Sigmoid colon (tissue), 7 donors: ENCODE measurements around the gene SGK2. TPM values are rescaled to one million over a fixed set of nuclear protein-coding genes. Genes with fewer than 3 reads are reported as not detected.

Experiments
- DNase-seq: peaks from one replicate; pipeline ENCODE4 v3.0.0-alpha.2; 2019
- H3K27ac ChIP-seq, 4 donors: fragments of 200-600 bp; sonication (generic); one replicate each; pipeline ENCODE4 v1.5.1; 2016 to 2019; ENCODE audit warnings: mild to moderate bottlenecking in 1 of 4
- H3K27me3 ChIP-seq, 3 donors: fragments of 200-600 bp; sonication (generic); one replicate each; pipeline ENCODE4 v1.5.1; 2019; ENCODE audit warnings: mild to moderate bottlenecking in 1 of 3
- H3K36me3 ChIP-seq, 4 donors: fragments of 200-600 bp; sonication (generic); one replicate each; pipeline ENCODE4 v1.5.1; 2016 to 2019
- H3K4me1 ChIP-seq, 4 donors: fragments of 200-600 bp; sonication (generic); one replicate each; pipeline ENCODE4 v1.5.1; 2017 to 2019
- H3K4me3 ChIP-seq, 4 donors: fragments of 200-600 bp; sonication (generic); one replicate each; pipeline ENCODE4 v1.5.1; 2017 to 2019; ENCODE audit warnings: mild to moderate bottlenecking in 2 of 4, moderate library complexity in 1 of 4
- H3K9me3 ChIP-seq, 4 donors: fragments of 200-600 bp in 3 of 4; sonication (generic) in 3 of 4; one replicate each; pipeline versions ENCODE4 v1.5.1 to v1.6.1; 2013 to 2019
- CTCF ChIP-seq, 4 experiments: fragments of 450-650 bp in 3 of 4; fragments of 200-600 bp in 1 of 4; IDR thresholded peaks; one replicate each; pipeline ENCODE4 v1.5.1; 2016 to 2019; ENCODE audit warnings: antibody characterized with exemption in 4 of 4, mild to moderate bottlenecking in 3 of 4, moderate library complexity in 2 of 4
- EP300 ChIP-seq, 4 donors: sonication (generic); formaldehyde crosslinking; IDR thresholded peaks; one replicate each; pipeline ENCODE4 v1.6.1; 2017; ENCODE audit warnings: antibody characterized with exemption in 4 of 4
- POLR2A ChIP-seq, 2 donors: fragments of 450-650 bp; IDR thresholded peaks; one replicate each; pipeline ENCODE4 v1.6.1; 2016; ENCODE audit warnings: antibody characterized with exemption in 2 of 2, mild to moderate bottlenecking in 2 of 2, moderate library complexity in 2 of 2
- POLR2AphosphoS5 ChIP-seq, 4 donors: sonication (generic); formaldehyde crosslinking; IDR thresholded peaks; one replicate each; pipeline ENCODE4 v1.6.1; 2017; ENCODE audit warnings: antibody characterized with exemption in 4 of 4
- WGBS, 2 donors: extraction: QIAGEN DNeasy Blood & Tissue Kit; methylation state at CpG; one replicate each; pipeline ENCODE4 v1.1.7; 2013; 5-methylcytosine and 5-hydroxymethylcytosine counted together
- intact Hi-C: fragments of 100-400 bp; cut with DNase I; formaldehyde crosslinking; loops from one replicate; pipeline ENCODE4 v1.15.1; 2023
- polyA plus RNA-seq, 3 donors: library from polyadenylated mRNA; stranded (reverse); fragments of 200-250 nt; gene quantifications; one replicate each; pipeline ENCODE4 v1.2.3, GENCODE V29; 2013
- total RNA-seq, 4 donors: library from RNA; depleted of rRNA; stranded (reverse); fragments of >200 nt; gene quantifications; one replicate each; pipeline ENCODE4 v1.1.0, GENCODE V29; 2016
- donor health status: healthy with polysubstance abuse.
- donor health status: Bipolar disorder and iron deficiency.
- donor health status: healthy.

Gene SGK2
- total and polyA plus RNA-seq, 7 donors, result 0.66 to 114 (median 27.3) TPM; not detected in 1

DNA sequence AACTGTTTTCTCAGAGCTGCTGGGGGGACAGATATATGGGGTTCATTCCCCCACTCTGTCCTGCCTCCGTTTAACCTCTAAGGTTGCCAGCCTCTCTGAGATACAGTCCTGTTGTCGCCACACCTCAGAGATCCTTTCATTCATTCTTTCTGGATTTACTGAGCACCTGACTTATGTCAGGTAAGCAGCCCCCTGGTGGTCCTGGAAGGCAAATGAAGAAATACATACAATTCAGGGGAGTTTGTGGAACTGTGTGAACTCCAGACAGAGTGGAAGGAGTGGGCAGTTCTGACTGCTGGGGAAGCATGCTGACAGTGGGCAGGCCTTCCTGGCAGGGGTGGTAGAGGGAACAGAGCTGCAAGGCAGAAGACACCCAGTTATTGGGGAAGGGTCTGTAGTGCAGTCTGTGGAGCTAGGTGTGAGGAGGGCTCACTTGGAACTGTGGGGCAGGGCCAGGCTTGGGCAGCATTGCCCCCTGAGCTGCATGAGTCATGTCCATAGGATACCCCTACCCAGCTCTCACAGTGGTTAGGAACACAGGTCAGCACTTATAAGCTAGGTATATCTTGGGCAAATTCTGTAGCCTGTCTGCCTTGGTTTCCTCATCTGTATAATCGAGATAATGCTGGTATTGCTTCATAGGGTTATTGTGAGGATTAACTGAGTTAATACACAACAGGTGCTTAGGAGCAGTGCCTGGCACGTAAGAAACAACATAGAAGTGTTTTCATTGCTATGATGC lies 12.8 kb upstream of the SGK2 start:
- H3K36me3 ChIP-seq, result no peaks in the 10 kb centered on the region
- peaks cover 0 to 3% (median 0%) of the 10 kb centered on the region in 4 donors for H3K9me3 ChIP-seq
- DNase-seq, result no peak
- no peak overlapping the region for H3K27ac ChIP-seq
- H3K4me3 ChIP-seq, result no peak overlapping the region
- no peaks in the 10 kb centered on the region for H3K27me3 ChIP-seq
- intact Hi-C loops, result no loop called here
- H3K4me1 ChIP-seq, result no peaks in the 10 kb centered on the region
- WGBS, 2 donors, result 89 to 93% methylated on average over 4 of the region's 4 CpGs
- TF ChIP-seq EP300 (IDR thresholded peaks at IDR 0.05), result no peak
- TF ChIP-seq CTCF (IDR thresholded peaks at IDR 0.05), result no peak
- TF ChIP-seq POLR2A (IDR thresholded peaks at IDR 0.05), result no peak
- TF ChIP-seq POLR2AphosphoS5 (IDR thresholded peaks at IDR 0.05), result no peak

- no peaks in the 10 kb centered on the region for H3K36me3 ChIP-seq
- H3K27ac ChIP-seq, result no peak overlapping the region
- WGBS, 2 donors, result 68 to 74% methylated on average over 5 of the region's 5 CpGs
- DNase-seq, result no peak
- peaks cover 0 to 3% (median 0%) of the 10 kb centered on the region in 4 donors for H3K9me3 ChIP-seq
- H3K27me3 ChIP-seq, result no peaks in the 10 kb centered on the region
- TF ChIP-seq CTCF (IDR thresholded peaks at IDR 0.05) (no peak), EP300 (IDR thresholded peaks at IDR 0.05) (no peak), POLR2A (IDR thresholded peaks at IDR 0.05) (no peak), POLR2AphosphoS5 (IDR thresholded peaks at IDR 0.05) (no peak)
- intact Hi-C loops, result no loop called here
- H3K4me1 ChIP-seq, result no peaks in the 10 kb centered on the region
- no peak overlapping the region for H3K4me3 ChIP-seq
Observed at GRCh38 chr20:43548273-43548880, 10.4 kb upstream of the SGK2 start.

DNA sequence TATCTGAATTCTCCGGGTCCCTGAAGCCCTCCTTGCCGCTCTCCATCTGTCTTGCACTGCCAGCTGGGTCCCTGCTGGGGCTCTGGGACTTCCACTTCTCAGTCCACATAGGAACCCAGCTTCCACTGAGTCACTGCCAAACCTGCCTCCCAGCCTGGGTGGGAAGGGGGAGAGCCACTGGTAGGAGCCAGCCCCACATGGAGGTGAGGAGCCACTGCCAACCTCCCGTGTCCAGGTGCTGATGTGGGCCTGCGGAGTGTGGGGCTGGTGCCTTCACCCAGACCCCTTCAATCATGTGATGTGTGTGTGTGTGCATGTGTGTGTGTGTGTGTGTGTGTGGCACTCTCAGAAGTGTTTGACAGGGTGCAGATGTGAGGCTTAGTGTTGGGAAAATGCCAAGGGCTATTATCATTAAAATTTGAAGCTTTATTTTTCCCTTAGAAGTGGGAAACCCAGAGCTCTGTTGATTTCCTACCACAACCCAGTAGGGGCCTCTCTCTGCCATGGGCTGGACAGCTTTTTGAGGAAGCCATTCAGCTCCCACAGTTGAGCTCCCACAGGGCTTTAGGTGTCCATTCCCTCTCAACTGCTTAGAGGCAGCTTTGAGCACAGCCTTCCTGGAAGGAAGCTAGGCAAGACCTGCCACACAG lies 9.3 kb upstream of the SGK2 start:
- intact Hi-C loops, result no loop called here
- TF ChIP-seq POLR2A (IDR thresholded peaks at IDR 0.05), result no peak
- TF ChIP-seq EP300 (IDR thresholded peaks at IDR 0.05), result no peak
- TF ChIP-seq POLR2AphosphoS5 (IDR thresholded peaks at IDR 0.05), result no peak
- TF ChIP-seq CTCF (IDR thresholded peaks at IDR 0.05), result no peak
- H3K4me3 ChIP-seq, result no peak overlapping the region
- H3K27me3 ChIP-seq, result no peaks in the 10 kb centered on the region
- no peaks in the 10 kb centered on the region for H3K4me1 ChIP-seq
- WGBS, 2 donors, result 93 to 94% methylated on average over 4 of the region's 4 CpGs
- peak; percentile 41 for DNase-seq
- H3K27ac ChIP-seq, result no peak overlapping the region
- no peaks in the 10 kb centered on the region for H3K36me3 ChIP-seq
- H3K9me3 ChIP-seq, result peaks cover 0 to 3% (median 0%) of the 10 kb centered on the region in 4 donors

DNA sequence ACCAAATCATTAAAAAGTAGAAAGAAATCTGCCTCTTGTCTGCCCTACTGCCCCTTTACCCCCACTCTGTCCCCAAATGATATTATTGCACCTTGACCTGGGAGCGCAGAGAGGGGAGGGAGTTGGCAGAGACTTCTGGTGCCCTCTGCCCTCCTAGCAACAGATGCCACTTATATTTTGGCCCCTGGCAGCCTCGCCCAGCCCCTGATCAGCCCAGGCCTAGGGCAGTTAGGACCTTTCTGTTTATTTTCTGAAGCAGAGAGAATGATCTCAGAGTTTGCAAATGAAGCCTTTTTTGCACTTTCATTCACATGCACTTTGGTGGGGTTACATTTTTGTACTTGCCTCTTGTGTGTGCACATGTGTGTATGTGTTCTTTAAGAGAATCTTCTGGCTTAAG lies 8.4 kb upstream of the SGK2 start:
- H3K4me1 ChIP-seq, result no peaks in the 10 kb centered on the region
- H3K27ac ChIP-seq, result no peak overlapping the region
- H3K4me3 ChIP-seq, result no peak overlapping the region
- peaks cover 0 to 3% (median 0%) of the 10 kb centered on the region in 4 donors for H3K9me3 ChIP-seq
- no peaks in the 10 kb centered on the region for H3K27me3 ChIP-seq
- WGBS, 2 donors, result 26 to 71% methylated on average over 2 of the region's 2 CpGs
- TF ChIP-seq POLR2AphosphoS5 (IDR thresholded peaks at IDR 0.05), result no peak
- TF ChIP-seq POLR2A (IDR thresholded peaks at IDR 0.05), result no peak
- TF ChIP-seq CTCF (IDR thresholded peaks at IDR 0.05), result no peak
- no peak for TF ChIP-seq EP300 (IDR thresholded peaks at IDR 0.05)
- H3K36me3 ChIP-seq, result no peaks in the 10 kb centered on the region
- intact Hi-C loops, result no loop called here
- DNase-seq, result no peak
